Measurements from ENCODE around the gene FBXL4. TPM values are rescaled to one million over a fixed set of nuclear protein-coding genes. Genes with fewer than 3 reads are reported as not detected.
A peak's percentile ranks its signal among the peaks of the same experiment; 100 is the strongest.

The FBXL4 gene
- total RNA-seq, 4 donors from 2014 or later: 14.5 to 26.7 (median 18.3) TPM

DNA sequence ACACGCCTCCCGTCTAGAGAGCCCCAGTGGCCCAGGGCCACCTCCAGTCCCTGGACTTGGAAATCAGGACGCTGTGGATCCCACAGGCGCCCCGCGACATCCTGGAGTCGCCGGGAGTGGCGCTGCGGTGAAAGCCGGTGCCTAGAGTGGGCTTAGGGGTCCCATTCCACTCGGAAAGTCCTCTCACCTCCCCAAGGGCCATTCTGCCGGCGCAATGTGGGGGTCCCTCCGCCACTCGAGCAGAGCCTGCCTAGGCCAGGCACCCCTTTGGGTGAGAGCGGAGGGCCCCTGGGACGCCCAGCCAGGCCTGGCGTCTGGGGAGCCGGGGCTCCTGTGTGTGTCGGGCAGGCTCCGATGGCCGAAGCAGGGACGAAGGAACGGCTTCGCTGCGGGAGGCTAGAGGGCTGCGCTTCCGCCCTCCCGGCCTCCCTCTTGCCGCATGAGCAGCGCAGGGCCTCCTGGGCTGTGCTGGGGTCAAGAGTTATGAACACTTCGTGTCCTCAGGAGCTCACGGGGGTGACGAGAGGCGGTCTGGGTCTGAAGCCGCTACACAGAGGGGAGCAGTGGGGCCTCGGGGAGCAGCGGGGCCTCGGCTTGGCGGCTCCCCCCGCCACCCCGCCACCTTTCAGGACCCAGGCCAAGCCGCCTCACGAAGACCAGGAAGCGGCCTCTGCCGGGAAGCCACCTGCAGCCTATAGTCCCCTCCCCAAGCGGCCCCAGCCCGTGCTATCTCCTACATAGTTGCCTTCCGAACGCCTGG, 99.8 kb downstream of the FBXL4 start:
- Histone ChIP-seq H3K36me3 (no peaks in the 10 kb centered on the region), H3K27me3 (peaks cover 76% of the 10 kb centered on the region), H3K9me3 (no peaks in the 10 kb centered on the region), H3K4me3 (peak overlapping the region; percentile 33), H3K4me1 (peaks cover 35% of the 10 kb centered on the region), H3K27ac (no peak overlapping the region)
- DNase-seq (ENCODE audit: low spot score in 2 of 2): no peak
- TF ChIP-seq POLR2AphosphoS5 (IDR thresholded peaks at IDR 0.05): no peak
- no peak for TF ChIP-seq EP300 (IDR thresholded peaks at IDR 0.05)
- TF ChIP-seq POLR2A (IDR thresholded peaks at IDR 0.05): no peak
- TF ChIP-seq, protein P1, sequence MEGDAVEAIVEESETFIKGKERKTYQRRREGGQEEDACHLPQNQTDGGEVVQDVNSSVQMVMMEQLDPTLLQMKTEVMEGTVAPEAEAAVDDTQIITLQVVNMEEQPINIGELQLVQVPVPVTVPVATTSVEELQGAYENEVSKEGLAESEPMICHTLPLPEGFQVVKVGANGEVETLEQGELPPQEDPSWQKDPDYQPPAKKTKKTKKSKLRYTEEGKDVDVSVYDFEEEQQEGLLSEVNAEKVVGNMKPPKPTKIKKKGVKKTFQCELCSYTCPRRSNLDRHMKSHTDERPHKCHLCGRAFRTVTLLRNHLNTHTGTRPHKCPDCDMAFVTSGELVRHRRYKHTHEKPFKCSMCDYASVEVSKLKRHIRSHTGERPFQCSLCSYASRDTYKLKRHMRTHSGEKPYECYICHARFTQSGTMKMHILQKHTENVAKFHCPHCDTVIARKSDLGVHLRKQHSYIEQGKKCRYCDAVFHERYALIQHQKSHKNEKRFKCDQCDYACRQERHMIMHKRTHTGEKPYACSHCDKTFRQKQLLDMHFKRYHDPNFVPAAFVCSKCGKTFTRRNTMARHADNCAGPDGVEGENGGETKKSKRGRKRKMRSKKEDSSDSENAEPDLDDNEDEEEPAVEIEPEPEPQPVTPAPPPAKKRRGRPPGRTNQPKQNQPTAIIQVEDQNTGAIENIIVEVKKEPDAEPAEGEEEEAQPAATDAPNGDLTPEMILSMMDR (IDR thresholded peaks at IDR 0.05): no peak
- 24% methylated on average over 16 of the region's 51 CpGs for WGBS

DNA sequence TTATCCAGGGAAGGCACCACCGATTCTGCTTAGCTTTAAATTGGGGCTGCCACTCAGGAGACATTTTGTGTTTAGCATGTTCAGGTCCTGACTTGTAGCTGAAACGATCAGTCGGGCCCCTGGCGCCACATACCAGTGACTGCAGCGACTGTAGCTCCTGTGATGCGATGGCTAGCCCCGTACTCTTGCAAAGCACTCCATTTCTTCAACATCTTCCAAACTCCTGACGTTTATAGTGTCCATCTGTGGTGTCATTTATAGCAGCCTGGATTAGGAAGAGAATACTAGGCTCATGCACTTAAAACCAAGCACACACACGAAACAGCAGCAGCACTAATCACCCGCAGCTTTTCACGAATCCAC, 100.3 kb downstream of the FBXL4 start:
- WGBS: 26% methylated on average over 9 of the region's 11 CpGs
- Histone ChIP-seq H3K4me1 (peaks cover 35% of the 10 kb centered on the region), H3K9me3 (no peaks in the 10 kb centered on the region), H3K27me3 (peaks cover 82% of the 10 kb centered on the region), H3K36me3 (no peaks in the 10 kb centered on the region), H3K4me3 (no peak overlapping the region), H3K27ac (no peak overlapping the region)
- TF ChIP-seq, protein P1 (IDR thresholded peaks at IDR 0.05): no peak
- TF ChIP-seq EP300 (IDR thresholded peaks at IDR 0.05) (no peak), POLR2AphosphoS5 (IDR thresholded peaks at IDR 0.05) (no peak), POLR2A (IDR thresholded peaks at IDR 0.05) (no peak)
- DNase-seq (ENCODE audit: low spot score in 2 of 2): no peak

DNA sequence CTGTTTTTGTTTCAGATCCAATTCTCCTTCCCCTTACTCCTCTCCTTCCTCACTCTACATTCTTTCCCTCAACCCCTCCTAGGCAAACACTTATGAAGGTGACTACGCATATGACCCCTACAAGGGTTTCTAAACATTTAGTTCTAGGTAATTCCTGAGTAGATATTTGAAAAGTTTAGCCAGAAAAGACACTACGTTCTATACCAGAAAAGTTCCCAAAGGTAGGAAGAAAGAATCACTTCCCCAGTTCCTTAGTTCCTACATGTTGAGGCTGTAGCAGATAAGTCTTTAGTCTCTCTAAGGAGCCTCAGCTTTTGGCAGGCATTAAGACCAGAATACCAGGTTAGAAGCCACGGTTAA, 101.7 kb downstream of the FBXL4 start:
- 53% methylated on average over 3 of the region's 3 CpGs for WGBS
- TF ChIP-seq, protein P1 (IDR thresholded peaks at IDR 0.05): no peak
- no peak for TF ChIP-seq POLR2AphosphoS5 (IDR thresholded peaks at IDR 0.05)
- TF ChIP-seq POLR2A (IDR thresholded peaks at IDR 0.05): no peak
- no peak for TF ChIP-seq EP300 (IDR thresholded peaks at IDR 0.05)
- no peak overlapping the region for H3K4me3 ChIP-seq
- no peak overlapping the region for H3K27ac ChIP-seq
- no peaks in the 10 kb centered on the region for H3K9me3 ChIP-seq
- peaks cover 92% of the 10 kb centered on the region for H3K27me3 ChIP-seq
- no peaks in the 10 kb centered on the region for H3K36me3 ChIP-seq
- peaks cover 35% of the 10 kb centered on the region for H3K4me1 ChIP-seq
- DNase-seq (ENCODE audit: low spot score in 2 of 2): no peak

DNA sequence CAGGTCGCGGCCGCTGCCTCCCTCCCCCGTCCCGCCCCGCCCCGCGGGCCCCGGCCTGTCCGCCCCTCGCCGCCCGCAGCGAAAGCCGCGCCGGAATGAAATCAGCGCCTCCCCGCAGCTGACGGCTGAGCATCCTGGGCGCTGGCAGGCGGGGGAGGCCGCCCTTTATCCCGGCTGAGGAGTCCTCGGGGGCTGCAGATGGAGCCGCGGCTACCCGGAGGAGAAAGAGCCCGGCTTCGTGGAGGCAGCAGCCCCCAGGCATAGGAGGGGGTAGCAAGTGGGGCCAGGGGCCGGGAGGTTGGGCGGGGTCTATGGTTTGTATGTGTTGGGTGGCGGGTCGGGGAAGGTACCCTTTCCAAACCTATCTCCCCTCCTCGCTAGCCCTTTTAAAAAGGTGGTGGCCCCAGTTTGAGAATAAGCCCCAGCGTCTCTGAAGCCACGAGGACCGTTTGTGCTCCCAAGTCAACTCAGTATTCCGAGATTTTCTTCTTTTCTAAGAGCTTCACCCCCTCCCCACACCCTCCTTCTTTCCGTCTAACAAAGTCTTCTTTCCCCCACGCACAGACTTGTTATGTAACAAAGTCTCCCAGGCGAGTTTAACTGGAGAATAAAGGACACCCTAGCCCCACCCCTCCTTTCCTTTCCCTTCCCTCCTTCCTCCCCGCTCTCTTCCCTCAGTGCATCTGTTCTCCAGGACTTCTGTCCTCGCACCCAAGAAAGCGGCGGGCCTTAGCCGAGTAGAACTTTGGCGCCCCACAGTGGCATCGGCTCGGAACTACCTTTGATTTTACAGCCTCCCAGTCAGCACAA, 102.3 kb downstream of the FBXL4 start:
- H3K27ac ChIP-seq: no peak overlapping the region
- peak; percentile 79 to 85 for DNase-seq (ENCODE audit: low spot score in 2 of 2)
- peaks cover 35% of the 10 kb centered on the region for H3K4me1 ChIP-seq
- H3K27me3 ChIP-seq: peaks cover 94% of the 10 kb centered on the region
- H3K9me3 ChIP-seq: no peaks in the 10 kb centered on the region
- WGBS: 1% methylated on average over 26 of the region's 50 CpGs
- H3K4me3 ChIP-seq: peak overlapping the region; percentile 40
- TF ChIP-seq, protein P1 (IDR thresholded peaks at IDR 0.05): peak; percentile 42 to 85
- no peak for TF ChIP-seq EP300 (IDR thresholded peaks at IDR 0.05)
- no peaks in the 10 kb centered on the region for H3K36me3 ChIP-seq
